K562 (cell line): ENCODE data around the gene ABCB10. TPM values are rescaled to one million over a fixed set of nuclear protein-coding genes. Genes with fewer than 3 reads are reported as not detected.

Source experiments
- BRD4 ChIP-seq: fragments of 200-600 bp; sonication (generic); IDR thresholded peaks from 2 replicates; pipeline ENCODE4 v1.6.1; 2017; ENCODE audit warnings: inconsistent platforms
- CEBPZ ChIP-seq: fragments of 150-350 bp; IDR thresholded peaks from 2 replicates; pipeline ENCODE4 v1.6.1; 2014; ENCODE audit warnings: low read depth, mild to moderate bottlenecking, low read length, borderline replicate concordance
- ESRRB ChIP-seq: fragments of 250-450 bp; sonication (Bioruptor Pico); IDR thresholded peaks from 2 replicates; pipeline ENCODE4 v1.5.0; 2020; ENCODE audit warnings: mild to moderate bottlenecking, moderate library complexity, borderline replicate concordance
- ETV1 ChIP-seq: fragments of 450-650 bp; conservative IDR thresholded peaks from 2 replicates; pipeline ENCODE4 v1.6.1; 2016; ENCODE audit warnings: missing genetic modification characterization, control low read depth, low read depth, missing compliant biosample characterization
- PCBP1 ChIP-seq: fragments of 200-400 bp; formaldehyde crosslinking; IDR thresholded peaks from 2 replicates; pipeline ENCODE4 v1.6.1; 2018; ENCODE audit warnings: mild to moderate bottlenecking, low read depth, low read length; ENCODE audit not compliant: poor library complexity, severe bottlenecking
- PHB ChIP-seq: fragments of 250-450 bp; sonication (Bioruptor Pico); IDR thresholded peaks from 2 replicates; pipeline ENCODE4 v1.5.0; 2021
- PHF21A ChIP-seq: fragments of 450-650 bp; IDR thresholded peaks from 2 replicates; pipeline ENCODE4 v1.6.1; 2017; ENCODE audit warnings: low read depth, borderline replicate concordance
- ZNF133 ChIP-seq: fragments of 250-450 bp; sonication (Bioruptor Pico); IDR thresholded peaks from 2 replicates; pipeline ENCODE4 v1.4.0; 2020; ENCODE audit warnings: mild to moderate bottlenecking
- polyA plus RNA-seq, 8 experiments: library from polyadenylated mRNA; depleted of rRNA in 4 of 8; stranded (reverse) in 5 of 8; unstranded in 3 of 8; fragments of >200 nt; fragmentation: Nextera tagmentation in 2 of 8; fragmentation: Illumina TruSeq in 1 of 8; extraction: Ambion mirVana in 2 of 8; extraction: Trizol in 1 of 8; gene quantifications; 2 replicates each; pipeline versions ENCODE4 v1.2.1 to v1.2.3, GENCODE V29; 2011 to 2014; ENCODE audit warnings: inconsistent platforms in 1 of 8, missing spikeins in 1 of 8
- total RNA-seq, 7 experiments: library from RNA; depleted of rRNA in 6 of 7; stranded (reverse); fragments of >200 nt in 6 of 7; fragmentation: Illumina TruSeq in 2 of 7; extraction: Trizol in 2 of 7; gene quantifications; 2 replicates each; pipeline versions ENCODE4 v1.2.1 to v1.2.3, GENCODE V29; 2011 to 2021; ENCODE audit warnings: low replicate concordance in 1 of 7
- TF ChIP-seq, protein P1 (sequence below): fragments of 450-650 bp; IDR thresholded peaks from 2 replicates; pipeline ENCODE4 v1.6.1; 2014; ENCODE audit warnings: low read depth, mild to moderate bottlenecking, moderate library complexity, borderline replicate concordance
- TF ChIP-seq, protein P2 (sequence below): fragments of 250-450 bp; sonication (Bioruptor Pico); IDR thresholded peaks from 2 replicates; pipeline ENCODE4 v1.5.1; 2021; ENCODE audit warnings: mild to moderate bottlenecking
- TF ChIP-seq, protein P3 (sequence below), 2 experiments: fragments of 450-650 bp; formaldehyde crosslinking in 1 of 2; IDR thresholded peaks; 2 replicates each; pipeline versions ENCODE4 v1.4.0 to v1.6.1; 2014 to 2020; ENCODE audit warnings: mild to moderate bottlenecking in 2 of 2, borderline replicate concordance in 1 of 2, low read depth in 1 of 2

ABCB10 gene
- total and polyA plus RNA-seq, 9 of the 15 experiments (the other 6 are each of a cell fraction or from before 2014, with no cell fraction given): 12.4 to 54.8 (median 36.4) TPM

DNA sequence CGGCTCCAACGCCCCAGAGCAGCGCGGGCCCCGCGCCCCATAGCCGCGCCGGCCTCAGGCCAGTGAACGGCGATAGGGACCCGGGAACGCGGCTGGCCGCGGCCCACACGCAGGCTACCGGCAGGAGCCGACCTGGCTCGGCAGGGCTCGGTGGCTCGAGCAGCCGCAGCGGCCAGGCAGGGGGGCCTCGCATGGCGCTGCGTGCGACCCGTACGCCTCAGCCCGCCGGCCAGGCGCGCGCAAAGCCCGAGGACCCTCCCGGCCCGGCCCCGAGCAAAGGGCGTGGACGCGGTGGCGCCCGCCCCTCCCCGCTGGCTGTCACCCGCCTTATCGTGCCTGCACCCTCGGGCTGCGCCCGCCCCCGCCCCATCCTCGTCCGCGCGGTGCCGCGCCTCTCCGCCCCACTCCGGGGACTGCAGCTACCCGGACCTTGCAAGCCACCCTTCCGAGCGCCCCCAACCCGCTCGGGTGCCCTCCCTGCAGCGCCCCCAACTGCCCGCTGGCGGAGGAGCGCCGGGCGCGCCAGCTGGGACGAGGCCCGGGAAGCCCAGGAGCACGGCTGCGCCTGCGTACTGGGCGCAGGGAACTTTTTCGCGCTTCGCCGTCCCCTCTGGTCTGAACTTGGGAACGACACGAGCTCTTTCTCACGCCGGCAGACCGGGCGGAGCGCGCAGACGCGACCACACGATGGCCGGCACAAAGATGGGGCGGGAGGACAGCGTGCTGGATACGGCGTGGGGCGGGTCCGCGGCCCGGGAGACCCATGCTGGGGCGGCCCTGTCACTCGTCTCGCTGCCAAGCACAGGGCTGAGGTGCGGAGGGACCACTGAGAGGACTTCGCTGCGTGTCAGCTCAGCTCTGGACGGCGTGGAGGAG, at the start of gene ABCB10 (continued):
- TF ChIP-seq PCBP1: peak; percentile 61
- TF ChIP-seq CEBPZ: no peak
- TF ChIP-seq ZNF133 (CRISPR knock-in tag): no peak
- no peak for TF ChIP-seq ETV1
- TF ChIP-seq PHB (CRISPR knock-in tag): no peak
- TF ChIP-seq, protein P1, sequence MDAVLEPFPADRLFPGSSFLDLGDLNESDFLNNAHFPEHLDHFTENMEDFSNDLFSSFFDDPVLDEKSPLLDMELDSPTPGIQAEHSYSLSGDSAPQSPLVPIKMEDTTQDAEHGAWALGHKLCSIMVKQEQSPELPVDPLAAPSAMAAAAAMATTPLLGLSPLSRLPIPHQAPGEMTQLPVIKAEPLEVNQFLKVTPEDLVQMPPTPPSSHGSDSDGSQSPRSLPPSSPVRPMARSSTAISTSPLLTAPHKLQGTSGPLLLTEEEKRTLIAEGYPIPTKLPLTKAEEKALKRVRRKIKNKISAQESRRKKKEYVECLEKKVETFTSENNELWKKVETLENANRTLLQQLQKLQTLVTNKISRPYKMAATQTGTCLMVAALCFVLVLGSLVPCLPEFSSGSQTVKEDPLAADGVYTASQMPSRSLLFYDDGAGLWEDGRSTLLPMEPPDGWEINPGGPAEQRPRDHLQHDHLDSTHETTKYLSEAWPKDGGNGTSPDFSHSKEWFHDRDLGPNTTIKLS: peak; percentile 52; the same call in 1 of the 2 replicates
- no peak for TF ChIP-seq ESRRB (CRISPR knock-in tag)
- peak; percentile 71; the same call in 1 of the 2 replicates for TF ChIP-seq PHF21A
- TF ChIP-seq BRD4: no peak
- TF ChIP-seq, protein P2, sequence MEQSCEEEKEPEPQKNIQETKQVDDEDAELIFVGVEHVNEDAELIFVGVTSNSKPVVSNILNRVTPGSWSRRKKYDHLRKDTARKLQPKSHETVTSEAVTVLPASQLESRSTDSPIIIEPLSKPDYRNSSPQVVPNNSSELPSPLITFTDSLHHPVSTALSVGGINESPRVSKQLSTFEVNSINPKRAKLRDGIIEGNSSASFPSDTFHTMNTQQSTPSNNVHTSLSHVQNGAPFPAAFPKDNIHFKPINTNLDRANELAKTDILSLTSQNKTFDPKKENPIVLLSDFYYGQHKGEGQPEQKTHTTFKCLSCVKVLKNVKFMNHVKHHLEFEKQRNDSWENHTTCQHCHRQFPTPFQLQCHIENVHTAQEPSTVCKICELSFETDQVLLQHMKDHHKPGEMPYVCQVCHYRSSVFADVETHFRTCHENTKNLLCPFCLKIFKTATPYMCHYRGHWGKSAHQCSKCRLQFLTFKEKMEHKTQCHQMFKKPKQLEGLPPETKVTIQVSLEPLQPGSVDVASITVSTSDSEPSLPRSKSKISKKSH (CRISPR knock-in tag): no peak
- TF ChIP-seq, protein P3, sequence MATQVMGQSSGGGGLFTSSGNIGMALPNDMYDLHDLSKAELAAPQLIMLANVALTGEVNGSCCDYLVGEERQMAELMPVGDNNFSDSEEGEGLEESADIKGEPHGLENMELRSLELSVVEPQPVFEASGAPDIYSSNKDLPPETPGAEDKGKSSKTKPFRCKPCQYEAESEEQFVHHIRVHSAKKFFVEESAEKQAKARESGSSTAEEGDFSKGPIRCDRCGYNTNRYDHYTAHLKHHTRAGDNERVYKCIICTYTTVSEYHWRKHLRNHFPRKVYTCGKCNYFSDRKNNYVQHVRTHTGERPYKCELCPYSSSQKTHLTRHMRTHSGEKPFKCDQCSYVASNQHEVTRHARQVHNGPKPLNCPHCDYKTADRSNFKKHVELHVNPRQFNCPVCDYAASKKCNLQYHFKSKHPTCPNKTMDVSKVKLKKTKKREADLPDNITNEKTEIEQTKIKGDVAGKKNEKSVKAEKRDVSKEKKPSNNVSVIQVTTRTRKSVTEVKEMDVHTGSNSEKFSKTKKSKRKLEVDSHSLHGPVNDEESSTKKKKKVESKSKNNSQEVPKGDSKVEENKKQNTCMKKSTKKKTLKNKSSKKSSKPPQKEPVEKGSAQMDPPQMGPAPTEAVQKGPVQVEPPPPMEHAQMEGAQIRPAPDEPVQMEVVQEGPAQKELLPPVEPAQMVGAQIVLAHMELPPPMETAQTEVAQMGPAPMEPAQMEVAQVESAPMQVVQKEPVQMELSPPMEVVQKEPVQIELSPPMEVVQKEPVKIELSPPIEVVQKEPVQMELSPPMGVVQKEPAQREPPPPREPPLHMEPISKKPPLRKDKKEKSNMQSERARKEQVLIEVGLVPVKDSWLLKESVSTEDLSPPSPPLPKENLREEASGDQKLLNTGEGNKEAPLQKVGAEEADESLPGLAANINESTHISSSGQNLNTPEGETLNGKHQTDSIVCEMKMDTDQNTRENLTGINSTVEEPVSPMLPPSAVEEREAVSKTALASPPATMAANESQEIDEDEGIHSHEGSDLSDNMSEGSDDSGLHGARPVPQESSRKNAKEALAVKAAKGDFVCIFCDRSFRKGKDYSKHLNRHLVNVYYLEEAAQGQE (IDR thresholded peaks at IDR 0.05; ENCODE audit: borderline replicate concordance): peak; percentile 89
- TF ChIP-seq, protein P3 (CRISPR knock-in tag; IDR thresholded peaks at IDR 0.05; ENCODE audit: low read depth): no peak; the same call in 1 of the 2 replicates
